ENCODE data around the gene CFAP410. TPM values are rescaled to one million over a fixed set of nuclear protein-coding genes. Genes with fewer than 3 reads are reported as not detected.

Gene CFAP410
- total and polyA plus RNA-seq, 2 donors from 2014 or later, result 23.3 to 45.3 TPM

- Histone ChIP-seq H3K36me3 (ENCODE audit: control insufficient read depth in 2 of 3, insufficient read depth in 3 of 3, low read length in 3 of 3) (no peaks in the 10 kb centered on the region), H3K9me3 (ENCODE audit: control insufficient read depth in 2 of 3, insufficient read depth in 1 of 3, low read length in 3 of 3) (peaks cover 0 to 2% (median 0%) of the 10 kb centered on the region in 3 donors), H3K27me3 (ENCODE audit: control insufficient read depth, insufficient read depth, low read length) (no peaks in the 10 kb centered on the region), H3K4me1 (ENCODE audit: control insufficient read depth in 2 of 3, insufficient read depth in 2 of 3, low read depth in 1 of 3, low read length in 3 of 3) (peaks cover 0 to 3% (median 0%) of the 10 kb centered on the region in 3 donors), H3K4me3 (ENCODE audit: low read length in 3 of 3) (no peak overlapping the region), H3K9ac (ENCODE audit: low read length in 3 of 3) (no peak overlapping the region), H3K27ac (ENCODE audit: low read depth in 2 of 2, low read length in 2 of 2) (no peak overlapping the region)
- DNase-seq (peak in 2 of 5 donors; percentile 22 to 52), FAIRE-seq (no peak)
- TF ChIP-seq, protein P1, sequence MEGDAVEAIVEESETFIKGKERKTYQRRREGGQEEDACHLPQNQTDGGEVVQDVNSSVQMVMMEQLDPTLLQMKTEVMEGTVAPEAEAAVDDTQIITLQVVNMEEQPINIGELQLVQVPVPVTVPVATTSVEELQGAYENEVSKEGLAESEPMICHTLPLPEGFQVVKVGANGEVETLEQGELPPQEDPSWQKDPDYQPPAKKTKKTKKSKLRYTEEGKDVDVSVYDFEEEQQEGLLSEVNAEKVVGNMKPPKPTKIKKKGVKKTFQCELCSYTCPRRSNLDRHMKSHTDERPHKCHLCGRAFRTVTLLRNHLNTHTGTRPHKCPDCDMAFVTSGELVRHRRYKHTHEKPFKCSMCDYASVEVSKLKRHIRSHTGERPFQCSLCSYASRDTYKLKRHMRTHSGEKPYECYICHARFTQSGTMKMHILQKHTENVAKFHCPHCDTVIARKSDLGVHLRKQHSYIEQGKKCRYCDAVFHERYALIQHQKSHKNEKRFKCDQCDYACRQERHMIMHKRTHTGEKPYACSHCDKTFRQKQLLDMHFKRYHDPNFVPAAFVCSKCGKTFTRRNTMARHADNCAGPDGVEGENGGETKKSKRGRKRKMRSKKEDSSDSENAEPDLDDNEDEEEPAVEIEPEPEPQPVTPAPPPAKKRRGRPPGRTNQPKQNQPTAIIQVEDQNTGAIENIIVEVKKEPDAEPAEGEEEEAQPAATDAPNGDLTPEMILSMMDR (IDR thresholded peaks at IDR 0.05; ENCODE audit: borderline replicate concordance, extremely low read depth, insufficient read depth), result no peak
- intact Hi-C loops (cut with DNase I), result no loop called here
Observed at GRCh38 chr21:44365967-44366585, 26.9 kb upstream of the CFAP410 start.

DNA sequence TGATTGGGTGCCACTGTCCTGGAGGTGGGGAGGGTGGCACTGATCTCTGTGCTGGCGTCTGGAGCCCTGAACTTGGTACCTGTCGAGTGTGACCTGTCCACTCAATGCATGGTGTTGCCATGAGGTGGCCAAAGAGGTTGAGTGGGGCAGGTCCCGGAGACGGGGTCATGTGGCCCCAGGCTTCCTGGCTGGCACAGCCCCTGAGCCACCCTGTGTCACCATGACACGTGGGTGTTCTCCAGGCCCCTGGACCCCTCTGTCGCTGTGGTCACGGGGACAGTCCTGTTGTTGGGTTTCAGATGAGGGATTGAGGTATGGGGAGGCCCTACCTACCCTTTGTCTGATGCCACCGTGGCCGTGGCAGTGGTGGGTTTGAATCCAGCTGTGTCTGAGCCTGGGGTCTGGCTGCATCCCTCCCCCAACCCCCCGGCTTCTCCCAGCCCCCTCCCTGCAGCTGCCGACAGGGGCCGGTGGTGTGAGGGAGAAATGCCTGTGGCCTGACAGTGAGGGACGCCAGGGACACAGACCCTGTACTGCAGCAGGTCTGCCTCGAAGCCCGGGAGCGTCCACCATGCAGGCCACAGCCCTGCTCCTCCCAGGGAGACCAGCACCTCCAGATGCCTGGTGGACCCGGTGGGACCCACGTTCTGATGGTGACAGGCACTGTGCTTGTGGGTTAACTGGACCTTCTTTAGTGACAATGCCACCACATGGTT is 26.2 kb upstream of the CFAP410 start:
- FAIRE-seq (no peak), DNase-seq (peak in 2 of 5 donors; percentile 31 to 66)
- TF ChIP-seq, protein P1 (IDR thresholded peaks at IDR 0.05; ENCODE audit: borderline replicate concordance, extremely low read depth, insufficient read depth), result no peak
- H3K4me3 ChIP-seq (ENCODE audit: low read length in 3 of 3), result no peak overlapping the region
- H3K9me3 ChIP-seq (ENCODE audit: control insufficient read depth in 2 of 3, insufficient read depth in 1 of 3, low read length in 3 of 3), result peaks cover 0 to 2% (median 0%) of the 10 kb centered on the region in 3 donors
- H3K4me1 ChIP-seq (ENCODE audit: control insufficient read depth in 2 of 3, insufficient read depth in 2 of 3, low read depth in 1 of 3, low read length in 3 of 3), result peaks cover 0 to 2% (median 0%) of the 10 kb centered on the region in 3 donors
- no peaks in the 10 kb centered on the region for H3K36me3 ChIP-seq (ENCODE audit: control insufficient read depth in 2 of 3, insufficient read depth in 3 of 3, low read length in 3 of 3)
- H3K9ac ChIP-seq (ENCODE audit: low read length in 3 of 3), result no peak overlapping the region
- intact Hi-C loops (cut with DNase I), result no loop called here
- H3K27me3 ChIP-seq (ENCODE audit: control insufficient read depth, insufficient read depth, low read length), result no peaks in the 10 kb centered on the region
- no peak overlapping the region for H3K27ac ChIP-seq (ENCODE audit: low read depth in 2 of 2, low read length in 2 of 2)

DNA sequence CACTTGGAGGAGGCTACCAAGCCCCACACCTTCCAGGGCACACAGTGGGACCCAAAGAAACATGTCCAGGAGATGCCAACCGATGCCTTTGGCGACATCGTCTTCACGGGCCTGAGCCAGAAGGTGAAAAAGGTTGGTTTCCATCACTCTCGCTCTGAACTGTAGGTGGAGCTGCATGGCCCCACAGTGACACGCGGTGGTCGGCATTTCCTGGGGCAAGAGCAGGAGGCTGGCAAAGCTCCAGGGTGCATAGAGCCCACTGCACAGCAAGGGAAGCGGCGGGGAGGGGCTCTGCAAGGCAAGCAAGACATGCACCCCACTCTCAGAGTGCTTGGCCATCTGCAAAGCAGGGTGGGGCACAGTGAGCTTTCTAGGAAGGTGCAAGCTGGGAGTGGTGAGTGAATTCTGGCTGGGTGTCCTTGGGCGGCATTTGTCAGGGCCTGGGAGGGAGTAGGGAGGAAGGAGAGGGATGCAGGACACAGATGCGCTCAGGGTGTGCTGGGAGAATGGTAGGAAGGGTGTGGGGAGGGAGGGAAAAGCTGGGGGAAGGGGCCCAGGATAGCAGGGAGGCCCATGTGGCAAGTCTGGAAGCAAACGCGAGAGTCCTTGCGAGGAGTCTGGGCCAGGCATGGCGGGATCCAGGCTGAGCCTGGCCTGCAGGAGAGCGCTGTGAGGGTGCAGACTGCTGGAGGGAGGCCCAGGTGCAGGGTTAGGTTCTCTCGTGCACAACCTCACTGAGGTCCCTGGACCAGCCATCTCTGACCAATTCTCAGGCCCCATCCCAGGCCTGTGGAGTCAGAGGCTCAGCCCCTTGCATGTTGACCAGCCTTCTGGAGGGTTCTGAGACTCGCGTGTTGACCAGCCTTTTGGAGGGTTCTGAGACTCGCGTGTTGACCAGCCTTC is 25.2 kb upstream of the CFAP410 start:
- no peak for FAIRE-seq
- TF ChIP-seq, protein P1 (IDR thresholded peaks at IDR 0.05; ENCODE audit: borderline replicate concordance, extremely low read depth, insufficient read depth), result no peak
- DNase-seq, result peak in 1 of 5 donors; percentile 56
- intact Hi-C loops (cut with DNase I), result no loop called here
- Histone ChIP-seq H3K4me3 (ENCODE audit: low read length in 3 of 3) (no peak overlapping the region), H3K27ac (ENCODE audit: low read depth in 2 of 2, low read length in 2 of 2) (no peak overlapping the region), H3K9ac (ENCODE audit: low read length in 3 of 3) (no peak overlapping the region), H3K4me1 (ENCODE audit: control insufficient read depth in 2 of 3, insufficient read depth in 2 of 3, low read depth in 1 of 3, low read length in 3 of 3) (no peaks in the 10 kb centered on the region), H3K9me3 (ENCODE audit: control insufficient read depth in 2 of 3, insufficient read depth in 1 of 3, low read length in 3 of 3) (peaks cover 0 to 2% (median 0%) of the 10 kb centered on the region in 3 donors), H3K36me3 (ENCODE audit: control insufficient read depth in 2 of 3, insufficient read depth in 3 of 3, low read length in 3 of 3) (no peaks in the 10 kb centered on the region), H3K27me3 (ENCODE audit: control insufficient read depth, insufficient read depth, low read length) (no peaks in the 10 kb centered on the region)

All from kidney (tissue), 14 donors.